HepG2 (cell line): Measurements from ENCODE around the gene CBLB. TPM values are rescaled to one million over a fixed set of nuclear protein-coding genes. Genes with fewer than 3 reads are reported as not detected.

Experiments
- BHLHE40 ChIP-seq: IDR thresholded peaks from 2 replicates; pipeline ENCODE4 v1.6.1; 2011; ENCODE audit warnings: low read length, improper control_type of control experiment
- CREM ChIP-seq, 2 experiments: sonication (generic) in 1 of 2; formaldehyde crosslinking in 1 of 2; IDR thresholded peaks; 2 replicates each; pipeline versions ENCODE4 v1.4.0 to v1.6.1; 2016 to 2020; ENCODE audit warnings: antibody characterized with exemption in 1 of 2, mild to moderate bottlenecking in 1 of 2, missing genetic modification reagents in 1 of 2
- GABPB1 ChIP-seq: IDR thresholded peaks from 2 replicates; pipeline ENCODE4 v1.6.1; 2016; ENCODE audit warnings: mild to moderate bottlenecking, missing genetic modification reagents, moderate library complexity, missing compliant biosample characterization
- MTF2 ChIP-seq: sonication (generic); formaldehyde crosslinking; IDR thresholded peaks from 2 replicates; pipeline ENCODE4 v1.5.0; 2020; ENCODE audit warnings: missing genetic modification reagents, borderline replicate concordance
- SOX13 ChIP-seq, 3 experiments: fragments of 450-650 bp in 1 of 3; sonication (generic) in 1 of 3; formaldehyde crosslinking in 1 of 3; IDR thresholded peaks in 2 of 3; conservative IDR thresholded peaks in 1 of 3; 2 replicates each; pipeline versions ENCODE4 v1.5.0 to v1.6.1; 2016 to 2020; ENCODE audit warnings: antibody characterized with exemption in 1 of 3, mild to moderate bottlenecking in 1 of 3, missing compliant biosample characterization in 1 of 3, missing genetic modification reagents in 1 of 3, moderate library complexity in 1 of 3
- ZNF230 ChIP-seq: sonication (generic); formaldehyde crosslinking; IDR thresholded peaks from 2 replicates; pipeline ENCODE4 v1.4.0; 2020; ENCODE audit warnings: mild to moderate bottlenecking, missing genetic modification reagents
- ZNF232 ChIP-seq: sonication (generic); formaldehyde crosslinking; IDR thresholded peaks from 2 replicates; pipeline ENCODE4 v1.4.0; 2020; ENCODE audit warnings: missing genetic modification reagents, borderline replicate concordance
- ZNF331 ChIP-seq: sonication (generic); formaldehyde crosslinking; IDR thresholded peaks from 2 replicates; pipeline ENCODE4 v1.4.0; 2020; ENCODE audit warnings: missing genetic modification reagents
- ZNF44 ChIP-seq: sonication (generic); formaldehyde crosslinking; IDR thresholded peaks from 2 replicates; pipeline ENCODE4 v1.5.1; 2020; ENCODE audit warnings: mild to moderate bottlenecking, missing genetic modification reagents
- ZNF460 ChIP-seq: sonication (generic); formaldehyde crosslinking; IDR thresholded peaks from 2 replicates; pipeline ENCODE4 v1.5.1; 2020; ENCODE audit warnings: missing genetic modification reagents, mild to moderate bottlenecking, borderline replicate concordance
- ZNF550 ChIP-seq: sonication (generic); formaldehyde crosslinking; IDR thresholded peaks from 2 replicates; pipeline ENCODE4 v1.4.0; 2020; ENCODE audit warnings: mild to moderate bottlenecking, missing genetic modification reagents, borderline replicate concordance
- ZNF589 ChIP-seq: sonication (generic); formaldehyde crosslinking; conservative IDR thresholded peaks from 2 replicates; pipeline ENCODE4 v1.8.0; 2022; ENCODE audit warnings: mild to moderate bottlenecking, moderate library complexity, missing genetic modification reagents
- ZNF646 ChIP-seq: sonication (generic); formaldehyde crosslinking; IDR thresholded peaks from 2 replicates; pipeline ENCODE4 v1.9.0; 2021; ENCODE audit warnings: mild to moderate bottlenecking, missing genetic modification reagents
- ZNF790 ChIP-seq: sonication (generic); formaldehyde crosslinking; IDR thresholded peaks from 2 replicates; pipeline ENCODE4 v1.8.0; 2022; ENCODE audit warnings: missing genetic modification reagents, mild to moderate bottlenecking, borderline replicate concordance
- polyA plus RNA-seq, 8 experiments: library from polyadenylated mRNA; depleted of rRNA in 3 of 8; stranded (reverse) in 7 of 8; unstranded in 1 of 8; fragments of >200 nt; fragmentation: Illumina TruSeq in 4 of 8; extraction: Trizol in 4 of 8; gene quantifications; 2 replicates each; pipeline versions ENCODE4 v1.2.1 to v1.2.3, GENCODE V29; 2011 to 2016; ENCODE audit warnings: low read depth in 4 of 8, missing spikeins in 1 of 8, mixed read lengths in 1 of 8; ENCODE audit not compliant: insufficient read depth in 1 of 8
- total RNA-seq, 5 experiments: library from RNA; depleted of rRNA; stranded (reverse); fragments of >200 nt; fragmentation: Illumina TruSeq; extraction: Trizol; gene quantifications; 2 replicates each; pipeline ENCODE4 v1.2.3, GENCODE V29; 2016; ENCODE audit warnings: low read depth in 1 of 5
- TF ChIP-seq, protein P1 (sequence below), 2 experiments: sonication (generic) in 1 of 2; formaldehyde crosslinking in 1 of 2; IDR thresholded peaks; 2 replicates each; pipeline versions ENCODE4 v1.5.1 to v1.6.1; 2011 to 2020; ENCODE audit warnings: borderline replicate concordance in 1 of 2, low read depth in 1 of 2, low read length in 1 of 2, mild to moderate bottlenecking in 1 of 2, missing genetic modification reagents in 1 of 2, moderate library complexity in 1 of 2
- TF ChIP-seq, protein P2 (sequence below): sonication (generic); formaldehyde crosslinking; IDR thresholded peaks from 2 replicates; pipeline ENCODE4 v1.5.1; 2020; ENCODE audit warnings: missing genetic modification reagents, mild to moderate bottlenecking, borderline replicate concordance

Gene CBLB
- total and polyA plus RNA-seq, 2 of the 13 experiments (the other 11 are each of a cell fraction or from before 2014, with no cell fraction given), result 9.8 to 16.4 TPM

GRCh38 chr3:105866656-105867653 lies 1.9 kb downstream of the CBLB start (continued):
- TF ChIP-seq SOX13 (IDR thresholded peaks at IDR 0.05) (no peak), SOX13 (CRISPR knock-in tag; conservative IDR thresholded peaks at IDR 0.05 in 1 of 2, IDR thresholded peaks at IDR 0.05 in 1 of 2) (peak in 1 of 2 experiments; percentile 86; a peak in 2 of 4 replicates), ZNF230 (CRISPR knock-in tag) (no peak), ZNF232 (CRISPR knock-in tag) (0 out of 2 replicates have a peak, but pooled peaks have one; percentile 19), ZNF331 (CRISPR knock-in tag) (peak; percentile 21; the same call in 1 of the 2 replicates), ZNF646 (no peak), BHLHE40 (no peak), ZNF790 (no peak), MTF2 (no peak), ZNF44 (CRISPR knock-in tag) (no peak), ZNF589 (no peak), ZNF460 (CRISPR knock-in tag) (no peak), GABPB1 (no peak), ZNF550 (CRISPR knock-in tag) (no peak), CREM (IDR thresholded peaks at IDR 0.05) (peak; percentile 28), CREM (CRISPR knock-in tag; IDR thresholded peaks at IDR 0.05) (no peak)
- TF ChIP-seq, protein P1, sequence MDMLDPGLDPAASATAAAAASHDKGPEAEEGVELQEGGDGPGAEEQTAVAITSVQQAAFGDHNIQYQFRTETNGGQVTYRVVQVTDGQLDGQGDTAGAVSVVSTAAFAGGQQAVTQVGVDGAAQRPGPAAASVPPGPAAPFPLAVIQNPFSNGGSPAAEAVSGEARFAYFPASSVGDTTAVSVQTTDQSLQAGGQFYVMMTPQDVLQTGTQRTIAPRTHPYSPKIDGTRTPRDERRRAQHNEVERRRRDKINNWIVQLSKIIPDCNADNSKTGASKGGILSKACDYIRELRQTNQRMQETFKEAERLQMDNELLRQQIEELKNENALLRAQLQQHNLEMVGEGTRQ (IDR thresholded peaks at IDR 0.05; ENCODE audit: low read depth, low read length), result no peak
- TF ChIP-seq, protein P1 (CRISPR knock-in tag; IDR thresholded peaks at IDR 0.05; ENCODE audit: borderline replicate concordance), result no peak
- TF ChIP-seq, protein P2, sequence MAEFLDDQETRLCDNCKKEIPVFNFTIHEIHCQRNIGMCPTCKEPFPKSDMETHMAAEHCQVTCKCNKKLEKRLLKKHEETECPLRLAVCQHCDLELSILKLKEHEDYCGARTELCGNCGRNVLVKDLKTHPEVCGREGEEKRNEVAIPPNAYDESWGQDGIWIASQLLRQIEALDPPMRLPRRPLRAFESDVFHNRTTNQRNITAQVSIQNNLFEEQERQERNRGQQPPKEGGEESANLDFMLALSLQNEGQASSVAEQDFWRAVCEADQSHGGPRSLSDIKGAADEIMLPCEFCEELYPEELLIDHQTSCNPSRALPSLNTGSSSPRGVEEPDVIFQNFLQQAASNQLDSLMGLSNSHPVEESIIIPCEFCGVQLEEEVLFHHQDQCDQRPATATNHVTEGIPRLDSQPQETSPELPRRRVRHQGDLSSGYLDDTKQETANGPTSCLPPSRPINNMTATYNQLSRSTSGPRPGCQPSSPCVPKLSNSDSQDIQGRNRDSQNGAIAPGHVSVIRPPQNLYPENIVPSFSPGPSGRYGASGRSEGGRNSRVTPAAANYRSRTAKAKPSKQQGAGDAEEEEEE (CRISPR knock-in tag), result no peak
